GM19452 (cell line): ENCODE data around the gene GLT1D1.
"Not testable (repeated sequence)": the region's sequence is repeated elsewhere in the genome, so short reads cannot be mapped to it uniquely, and the experiment has no call there.

Source experiments
- ATAC-seq: cut with Tn5 transposase; IDR thresholded peaks from one replicate; pipeline ENCODE4 v1.9.1; 2021; ENCODE audit not compliant: unreplicated experiment

The GLT1D1 gene

DNA sequence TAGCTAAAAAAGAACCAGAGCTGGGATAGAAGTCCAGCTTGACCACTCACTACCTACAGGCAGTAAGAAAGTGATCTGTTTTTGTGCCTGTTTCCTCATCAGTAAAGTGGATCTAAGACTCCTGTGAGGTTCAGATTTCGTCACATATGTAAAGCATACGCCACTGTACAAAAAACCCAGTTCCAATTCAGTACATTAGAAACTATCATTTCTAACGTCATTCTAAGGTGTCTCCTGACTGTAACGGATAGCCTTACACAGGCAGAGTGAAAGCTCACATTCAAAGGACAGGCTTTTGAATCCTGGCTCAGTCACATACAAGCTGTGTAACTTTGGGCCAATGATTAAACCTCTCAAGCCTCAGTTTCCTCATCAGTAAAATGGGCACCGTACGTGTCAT lies 33.0 kb upstream of the GLT1D1 start:
- no peak for ATAC-seq

DNA sequence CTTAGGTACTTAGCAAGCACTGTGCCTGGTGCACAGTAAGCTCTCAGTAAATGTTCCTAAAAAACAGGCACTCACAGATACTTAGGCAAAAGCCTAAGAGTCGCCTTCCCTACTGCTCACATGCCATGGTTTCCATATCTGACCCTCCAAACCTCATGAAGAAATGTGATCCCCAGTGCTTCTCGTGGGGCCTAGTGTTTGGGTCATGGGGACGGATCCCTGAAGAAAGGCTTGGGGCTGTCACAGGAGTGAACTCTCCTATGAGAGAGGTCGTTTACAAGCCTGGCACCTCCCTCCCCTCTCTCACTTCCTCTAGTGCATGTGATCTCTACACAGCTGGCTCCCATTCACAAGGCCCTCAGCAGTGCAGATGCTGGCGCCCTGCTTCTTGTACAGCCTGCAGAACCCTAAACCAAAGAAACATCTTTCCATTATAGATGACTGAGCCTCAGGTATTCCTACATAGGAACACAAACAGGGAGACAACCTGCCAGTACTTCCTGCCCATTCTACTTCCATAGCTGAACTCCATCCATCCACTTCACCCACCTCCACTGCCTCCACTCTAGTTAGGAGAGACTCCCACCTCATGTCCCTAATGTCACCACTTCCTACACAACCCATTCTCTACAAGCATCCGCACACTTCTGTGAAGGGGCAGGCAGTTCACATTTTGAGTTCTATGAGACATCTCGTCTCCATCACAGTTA lies 32.4 kb upstream of the GLT1D1 start:
- ATAC-seq = peak; percentile 63

DNA sequence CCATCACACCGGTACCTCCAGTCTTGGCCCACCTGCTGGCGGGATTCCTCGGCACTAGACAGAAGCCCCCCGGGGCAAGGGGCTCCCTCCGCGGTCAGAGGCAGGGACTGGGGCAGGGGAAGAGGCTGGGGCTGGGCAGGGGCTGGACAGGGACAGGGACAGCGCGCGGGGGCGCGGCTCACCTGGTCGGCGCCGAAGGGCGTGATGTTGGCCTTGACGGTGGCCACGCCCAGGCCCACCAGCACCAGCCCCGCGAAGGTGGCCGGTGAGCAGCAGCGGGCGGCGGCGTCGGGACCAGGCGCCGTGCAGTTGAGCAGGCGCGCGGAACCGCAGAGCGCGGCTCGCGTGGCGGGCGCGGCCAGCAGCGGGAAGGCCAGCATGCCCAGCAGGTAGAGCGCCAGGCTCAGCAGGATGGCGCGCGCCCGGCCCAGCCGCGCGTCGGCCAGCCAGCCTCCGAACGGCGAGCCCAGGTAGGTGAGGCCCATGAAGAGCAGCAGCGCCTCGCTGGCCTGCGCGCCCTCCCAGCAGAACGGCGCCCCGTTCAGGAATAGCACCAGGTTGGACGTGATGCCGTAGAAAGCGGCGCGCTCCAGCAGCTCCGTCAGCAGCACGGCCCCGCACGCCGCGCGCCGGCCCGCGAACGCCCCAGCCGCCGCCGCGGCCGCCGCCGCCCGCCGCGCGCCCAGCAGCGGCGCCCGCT lies 29.9 kb upstream of the GLT1D1 start:
- peak; percentile 8 for ATAC-seq

- peak; percentile 79 for ATAC-seq
These were observed 29.1 kb upstream of the GLT1D1 start, which contains the start of gene SLC15A4 for GRCh38 chr12:128823916-128824839. Gene SLC15A4 (minus strand): TSS chr12:128823958. CDS start chr12:128823943, 15 bp downstream.

- ATAC-seq = no peak
These were observed 27.4 kb upstream of the GLT1D1 start for GRCh38 chr12:128825835-128826234.

- ATAC-seq = no peak
These were observed 25.6 kb upstream of the GLT1D1 start for GRCh38 chr12:128827724-128828123.

DNA sequence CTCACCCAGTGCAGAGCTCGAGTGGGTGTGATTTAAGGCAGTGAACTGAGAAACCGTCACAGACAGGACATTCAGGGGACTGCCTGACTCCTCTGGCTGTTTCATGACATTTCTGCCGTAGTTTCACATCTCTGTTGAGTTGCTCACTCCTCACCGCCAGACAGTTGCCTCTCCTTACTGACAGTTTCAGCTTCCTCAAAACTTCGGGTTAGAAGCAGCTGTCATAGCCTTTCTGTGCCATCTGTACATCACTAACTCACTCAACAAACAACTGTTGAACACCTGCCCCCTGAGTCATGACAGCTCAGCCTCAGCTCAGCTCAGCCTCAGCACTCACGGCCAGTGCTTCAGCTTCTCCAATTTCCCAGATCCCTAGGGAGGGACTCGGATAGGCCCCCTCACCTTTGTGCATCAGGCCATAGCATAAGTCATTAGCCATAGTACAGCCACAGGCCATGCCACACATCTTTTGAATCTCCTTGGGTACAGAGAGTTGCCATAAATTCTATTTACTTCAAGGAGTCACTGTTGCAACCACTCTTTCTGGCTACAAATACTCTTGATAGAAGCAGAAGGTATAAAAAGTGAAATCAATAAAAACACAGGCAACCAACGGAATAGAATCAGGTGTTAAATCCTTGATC lies 23.3 kb upstream of the GLT1D1 start:
- peak; percentile 86 for ATAC-seq

DNA sequence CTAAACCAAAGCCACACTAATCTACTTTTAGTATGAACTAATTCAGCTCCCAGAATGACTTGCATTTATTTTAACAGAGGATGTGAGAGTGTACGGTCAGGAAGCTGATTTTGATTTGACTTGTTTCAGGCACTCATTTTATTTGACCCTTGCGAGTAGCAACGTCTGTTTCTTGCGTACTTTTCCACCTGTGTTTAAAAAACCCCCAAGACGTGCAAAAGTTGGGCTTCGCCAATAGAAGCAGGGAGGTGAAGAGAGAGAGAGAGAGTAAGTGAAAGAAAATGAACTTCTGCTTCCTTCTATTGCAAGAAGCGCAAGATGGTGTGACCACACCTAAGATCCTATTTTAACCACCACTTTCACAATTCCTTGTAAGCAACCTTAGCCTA lies 22.8 kb upstream of the GLT1D1 start:
- ATAC-seq = peak; percentile 57

DNA sequence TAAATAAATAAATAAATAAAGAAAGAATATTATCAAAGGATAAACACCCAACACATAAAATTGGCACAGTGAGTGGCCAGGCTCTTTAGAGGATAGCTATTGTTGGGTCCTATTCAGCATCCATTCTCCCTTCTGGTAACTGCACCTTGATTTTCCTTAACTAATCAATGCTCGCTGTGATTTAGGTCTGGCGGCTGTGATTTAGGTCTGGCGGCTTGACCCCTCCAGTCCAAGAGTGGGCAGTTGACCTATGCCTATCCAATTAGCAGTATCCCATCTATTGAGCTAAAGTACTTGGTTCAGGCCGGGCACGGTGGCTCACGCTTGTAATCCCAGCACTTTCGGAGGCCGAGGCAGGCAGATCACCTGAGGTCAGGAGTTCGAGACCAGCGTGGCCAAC lies 19.9 kb upstream of the GLT1D1 start:
- ATAC-seq = no peak

- ATAC-seq = not testable (repeated sequence)
These were observed 13.4 kb upstream of the GLT1D1 start for GRCh38 chr12:128839885-128840284.

DNA sequence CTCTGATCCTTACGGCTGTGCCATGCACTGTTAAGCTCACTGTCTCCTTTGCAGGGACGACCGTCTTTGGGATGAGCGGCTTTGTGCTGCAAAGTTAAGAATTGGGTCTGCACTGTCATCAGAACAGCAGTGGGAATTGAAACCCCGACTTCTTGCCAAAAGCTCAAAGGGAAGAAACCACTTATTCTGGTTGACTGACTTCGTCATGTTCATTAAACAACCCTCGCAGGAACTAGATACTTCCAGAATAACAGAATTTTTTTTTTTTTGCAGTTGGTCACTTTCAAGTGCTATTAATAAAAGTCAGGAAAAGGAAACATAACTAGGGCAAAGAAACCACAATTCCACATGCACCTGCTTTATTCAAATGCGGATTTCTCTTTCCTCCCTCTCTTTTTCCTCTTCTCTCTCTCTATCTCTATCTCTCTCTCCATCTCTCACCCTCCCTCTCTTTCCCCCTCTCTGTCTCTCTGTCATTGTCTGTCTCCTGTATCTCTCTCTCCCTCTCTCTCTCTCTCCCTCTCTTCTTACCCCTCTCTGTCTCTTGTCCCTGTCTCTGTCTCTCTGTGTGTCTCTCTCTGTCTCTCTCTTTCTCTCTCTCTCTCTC lies 12.3 kb upstream of the GLT1D1 start:
- ATAC-seq = peak; percentile 68

DNA sequence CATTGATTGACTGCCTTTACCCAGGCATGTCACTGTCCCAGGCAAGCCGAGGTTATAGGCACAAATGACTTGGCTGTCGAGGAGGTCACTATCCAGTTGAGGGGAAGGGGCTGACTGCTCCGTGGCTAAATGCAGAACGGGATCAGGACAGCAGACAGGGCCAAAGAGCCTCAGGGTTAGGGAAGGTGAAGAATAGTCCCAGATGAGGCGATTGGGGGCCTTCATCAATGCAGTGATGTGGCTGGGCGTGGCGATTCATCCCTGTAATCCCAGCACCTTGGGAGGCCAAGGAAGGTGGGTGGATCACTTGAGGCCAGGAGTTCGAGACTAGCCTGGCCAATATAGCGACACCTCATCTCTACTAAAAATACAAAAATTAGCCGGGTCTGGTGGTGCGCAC lies 10.7 kb upstream of the GLT1D1 start:
- no peak for ATAC-seq

GRCh38 chr12:128843538-128843937 lies 9.7 kb upstream of the GLT1D1 start:
- ATAC-seq = no peak

- ATAC-seq = no peak
These were observed 9.1 kb upstream of the GLT1D1 start for GRCh38 chr12:128844031-128844635.

DNA sequence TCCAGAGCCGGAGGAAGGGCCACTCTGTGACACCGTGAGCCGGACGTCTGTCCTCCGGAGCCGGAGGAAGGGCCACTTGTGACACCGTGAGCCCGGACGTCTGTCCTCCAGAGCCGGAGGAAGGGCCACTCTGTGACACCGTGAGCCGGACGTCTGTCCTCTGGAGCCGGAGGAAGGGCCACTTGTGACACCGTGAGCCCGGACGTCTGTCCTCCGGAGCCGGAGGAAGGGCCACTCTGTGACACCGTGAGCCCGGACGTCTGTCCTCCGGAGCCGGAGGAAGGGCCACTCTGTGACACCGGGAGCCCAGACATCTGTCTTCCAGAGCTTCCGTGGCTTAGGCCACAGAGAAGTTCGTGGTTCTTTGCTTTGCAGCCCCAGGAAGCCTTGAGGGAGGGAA lies 6.6 kb upstream of the GLT1D1 start:
- ATAC-seq = not testable (repeated sequence)

- ATAC-seq = no peak
These were observed 4.9 kb upstream of the GLT1D1 start for GRCh38 chr12:128848371-128848770.

DNA sequence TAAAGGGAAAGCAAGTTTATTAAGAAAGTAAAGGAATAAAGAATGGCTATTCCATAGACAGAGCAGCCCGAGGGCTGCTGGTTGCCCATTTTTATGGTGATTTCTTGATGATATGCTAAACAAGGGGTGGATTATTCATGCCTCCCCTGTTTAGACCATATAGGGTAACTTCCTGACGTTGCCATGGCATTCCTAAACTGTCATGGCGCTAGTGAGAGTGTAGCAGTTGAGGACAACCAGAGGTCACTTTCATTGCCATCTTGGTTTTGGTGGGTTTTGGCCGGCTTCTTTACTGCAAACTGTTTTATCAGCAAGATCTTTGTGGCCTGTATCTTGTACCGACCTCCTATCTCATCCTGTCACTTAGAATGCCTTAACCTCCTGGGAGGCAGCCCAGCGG lies 3.5 kb upstream of the GLT1D1 start:
- ATAC-seq = not testable (repeated sequence)

DNA sequence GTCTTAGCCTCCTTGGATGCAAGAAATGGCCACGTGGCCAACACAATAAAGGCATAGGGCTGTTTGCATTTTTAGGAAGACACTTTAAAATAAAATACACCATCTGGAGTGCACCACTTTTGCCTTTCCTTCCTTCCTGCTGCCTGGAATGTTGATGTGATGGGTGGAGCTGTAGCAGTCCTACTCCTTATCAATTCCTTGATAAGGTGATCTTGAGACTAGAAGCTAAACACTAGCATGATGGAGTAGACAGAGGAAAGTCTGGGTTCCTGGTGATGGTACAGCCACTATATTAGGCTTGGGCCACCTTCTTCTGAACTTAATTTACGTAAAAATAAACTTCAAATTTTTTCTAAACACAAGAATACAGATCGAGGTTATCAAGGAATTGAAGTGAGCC lies 2.9 kb upstream of the GLT1D1 start:
- no peak for ATAC-seq

DNA sequence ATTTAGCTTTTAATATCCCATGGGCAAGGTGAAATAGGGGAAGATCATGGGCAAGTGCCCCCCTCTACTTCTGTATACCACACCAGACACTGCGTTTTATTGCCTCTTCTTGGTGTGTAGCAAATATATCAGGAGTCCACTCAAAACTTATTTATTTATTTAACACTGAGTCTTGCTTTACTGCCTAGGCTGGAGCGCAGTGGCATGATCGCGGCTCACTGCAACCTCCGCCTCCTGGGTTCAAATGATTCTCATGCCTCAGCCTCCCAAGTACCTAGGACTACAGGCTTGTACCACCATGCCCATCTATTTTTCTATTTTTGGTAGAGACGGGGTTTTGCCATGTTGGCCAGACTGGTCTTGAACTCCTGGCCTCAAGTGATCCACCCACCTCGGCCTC lies 1.8 kb upstream of the GLT1D1 start:
- ATAC-seq = not testable (repeated sequence)

GRCh38 chr12:128852026-128852698 lies 1.1 kb upstream of the GLT1D1 start:
- ATAC-seq = no peak
